Measurements from ENCODE around the gene XRRA1. TPM values are rescaled to one million over a fixed set of nuclear protein-coding genes. Genes with fewer than 3 reads are reported as not detected.

Gene XRRA1
- total RNA-seq, 2 experiments from 2014 or later, result 23.7 to 25.2 TPM

- Mint-ChIP-seq H3K9me3 (no peaks in the 10 kb centered on the region), H3K4me3 (no peak overlapping the region), H3K27me3 (no peaks in the 10 kb centered on the region), H3K36me3 (peaks cover 24% of the 10 kb centered on the region), H3K27ac (no peak overlapping the region), H3K4me1 (peaks cover 54% of the 10 kb centered on the region)
- no peak for DNase-seq
These were observed 9.2 kb upstream of the XRRA1 start for GRCh38 chr11:74957937-74958629.

DNA sequence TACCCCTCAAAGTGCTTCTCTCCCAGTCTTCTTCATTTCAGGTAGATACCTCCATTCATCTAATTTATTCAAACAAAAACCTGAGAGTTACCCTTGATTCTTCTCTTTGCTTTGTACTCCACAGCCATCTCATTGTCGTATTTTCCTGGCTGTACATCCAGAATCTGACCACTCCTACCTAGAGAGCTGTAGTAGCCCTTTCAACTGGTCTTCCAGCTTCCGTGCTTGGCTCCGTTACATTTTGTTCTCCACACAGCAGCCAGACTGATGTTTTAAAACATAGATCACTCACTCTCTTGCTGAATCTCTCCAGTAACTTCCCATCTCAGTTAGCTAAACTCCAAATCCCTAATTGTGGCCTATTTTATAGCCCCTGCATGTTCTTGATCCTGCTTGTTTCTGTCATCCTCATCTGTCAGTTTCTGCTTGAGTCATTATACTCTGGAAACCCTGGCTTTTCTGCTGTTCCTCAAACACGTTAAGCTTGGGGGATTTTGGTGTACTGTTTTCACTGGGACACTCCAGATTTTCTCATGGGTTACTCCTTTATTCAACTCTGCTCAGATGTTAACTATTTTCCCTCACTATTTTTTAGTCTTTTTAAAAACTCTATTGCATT lies 7.6 kb upstream of the XRRA1 start:
- H3K27ac Mint-ChIP-seq, result no peak overlapping the region

DNA sequence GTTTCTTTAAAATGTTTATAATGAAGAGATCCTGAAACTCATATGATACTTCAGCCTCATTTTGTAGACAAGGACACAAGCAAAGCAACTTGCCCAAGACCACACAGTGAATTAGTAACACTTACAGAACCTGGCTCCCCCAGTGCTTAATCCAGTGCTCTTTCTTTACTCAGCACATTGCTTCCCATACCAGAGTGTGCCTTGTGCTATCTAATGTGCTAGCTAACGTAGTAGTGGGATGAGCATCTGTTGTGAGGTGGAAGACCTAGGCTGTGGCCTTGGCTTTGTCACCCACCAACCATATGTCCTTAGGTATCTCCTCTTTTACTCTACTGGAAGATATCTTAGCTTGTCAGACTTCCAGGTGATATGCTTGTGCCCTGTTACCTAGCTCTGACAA lies 5.3 kb upstream of the XRRA1 start:
- H3K4me3 Mint-ChIP-seq, result no peak overlapping the region
- H3K27me3 Mint-ChIP-seq, result no peaks in the 10 kb centered on the region
- no peaks in the 10 kb centered on the region for H3K9me3 Mint-ChIP-seq
- DNase-seq, result no peak
- H3K4me1 Mint-ChIP-seq, result peaks cover 58% of the 10 kb centered on the region
- peaks cover 29% of the 10 kb centered on the region for H3K36me3 Mint-ChIP-seq
- no peak overlapping the region for H3K27ac Mint-ChIP-seq

More for the DNA sequence above, 7.6 kb upstream of the XRRA1 start:
- DNase-seq, result no peak
- no peaks in the 10 kb centered on the region for H3K9me3 Mint-ChIP-seq
- peaks cover 48% of the 10 kb centered on the region for H3K4me1 Mint-ChIP-seq
- H3K27me3 Mint-ChIP-seq, result no peaks in the 10 kb centered on the region
- H3K4me3 Mint-ChIP-seq, result no peak overlapping the region
- peaks cover 20% of the 10 kb centered on the region for H3K36me3 Mint-ChIP-seq

GRCh38 chr11:74953451-74953850 lies 4.6 kb upstream of the XRRA1 start:
- Mint-ChIP-seq H3K4me1 (peaks cover 56% of the 10 kb centered on the region), H3K36me3 (peaks cover 31% of the 10 kb centered on the region), H3K9me3 (no peaks in the 10 kb centered on the region), H3K27ac (no peak overlapping the region), H3K27me3 (no peaks in the 10 kb centered on the region), H3K4me3 (no peak overlapping the region)
- DNase-seq, result no peak

- H3K4me3 Mint-ChIP-seq, result no peak overlapping the region
- peaks cover 57% of the 10 kb centered on the region for H3K4me1 Mint-ChIP-seq
- no peaks in the 10 kb centered on the region for H3K27me3 Mint-ChIP-seq
- peaks cover 31% of the 10 kb centered on the region for H3K36me3 Mint-ChIP-seq
- DNase-seq, result no peak
- no peaks in the 10 kb centered on the region for H3K9me3 Mint-ChIP-seq
- no peak overlapping the region for H3K27ac Mint-ChIP-seq
These were observed 3.9 kb upstream of the XRRA1 start for GRCh38 chr11:74952752-74953151.

DNA sequence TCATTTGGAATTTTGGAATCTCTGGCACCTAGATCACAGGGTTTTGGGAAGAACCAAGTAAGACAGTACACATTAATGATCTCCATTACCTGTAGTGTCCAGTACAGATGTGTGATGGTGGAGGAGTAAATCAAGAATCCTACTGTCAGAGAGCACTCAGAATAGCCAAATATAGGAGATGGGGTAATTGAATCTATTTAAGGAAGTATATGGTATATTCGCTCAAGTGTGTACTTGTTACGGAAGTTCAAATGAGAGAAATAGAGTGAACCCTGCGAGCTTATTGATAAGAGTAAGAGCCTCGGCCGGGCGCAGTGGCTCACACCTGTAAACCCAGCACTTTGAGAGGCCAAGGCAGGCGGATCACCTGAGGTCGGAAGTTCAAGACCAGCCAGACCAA lies 2.3 kb upstream of the XRRA1 start:
- no peak for DNase-seq
- no peaks in the 10 kb centered on the region for H3K27me3 Mint-ChIP-seq
- no peaks in the 10 kb centered on the region for H3K9me3 Mint-ChIP-seq
- H3K36me3 Mint-ChIP-seq, result peaks cover 35% of the 10 kb centered on the region
- H3K27ac Mint-ChIP-seq, result peak overlapping the region; percentile 11
- peak overlapping the region; percentile 99 for H3K4me3 Mint-ChIP-seq
- H3K4me1 Mint-ChIP-seq, result peaks cover 50% of the 10 kb centered on the region

DNA sequence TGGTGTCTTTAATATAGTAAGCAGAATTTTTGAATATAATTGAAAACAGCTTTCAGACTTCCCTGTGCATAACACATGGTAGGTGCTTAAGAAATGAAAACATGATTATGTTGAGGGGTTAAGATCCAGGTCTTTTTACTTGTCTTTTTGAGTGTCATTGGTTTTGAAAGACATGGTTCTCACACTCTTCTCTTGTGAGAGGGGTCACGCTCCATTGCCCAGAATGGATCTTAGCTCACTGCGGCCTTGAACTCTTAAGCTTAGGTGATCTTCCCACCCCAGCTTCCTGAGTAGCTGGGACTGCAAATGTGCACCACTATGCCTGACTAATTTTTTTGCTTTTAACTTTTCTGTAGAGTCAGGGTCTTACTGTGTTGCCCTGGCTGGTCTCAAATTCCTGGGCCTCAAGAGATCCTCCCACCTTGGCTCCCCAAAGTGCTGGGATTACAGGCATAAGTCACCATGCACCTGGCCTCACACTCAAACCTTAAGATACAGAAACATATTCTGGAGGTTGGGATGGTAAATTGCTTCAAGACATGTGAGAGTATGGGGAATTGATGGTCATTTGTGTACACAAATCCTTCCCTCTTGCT lies 1.6 kb upstream of the XRRA1 start:
- H3K36me3 Mint-ChIP-seq, result peaks cover 37% of the 10 kb centered on the region
- peak overlapping the region; percentile 97 for H3K27ac Mint-ChIP-seq
- H3K27me3 Mint-ChIP-seq, result no peaks in the 10 kb centered on the region
- peak overlapping the region; percentile 99 for H3K4me3 Mint-ChIP-seq
- peaks cover 48% of the 10 kb centered on the region for H3K4me1 Mint-ChIP-seq
- no peak for DNase-seq
- H3K9me3 Mint-ChIP-seq, result no peaks in the 10 kb centered on the region

GRCh38 chr11:74949753-74950137 lies 854 bp upstream of the XRRA1 start:
- Mint-ChIP-seq H3K27me3 (no peaks in the 10 kb centered on the region), H3K9me3 (no peaks in the 10 kb centered on the region), H3K4me3 (peak overlapping the region; percentile 99), H3K36me3 (peaks cover 38% of the 10 kb centered on the region), H3K27ac (peak overlapping the region; percentile 97), H3K4me1 (peaks cover 47% of the 10 kb centered on the region)
- no peak for DNase-seq

- H3K4me1 Mint-ChIP-seq, result peaks cover 50% of the 10 kb centered on the region
- peak overlapping the region; percentile 97 for H3K27ac Mint-ChIP-seq
- DNase-seq, result no peak
- H3K27me3 Mint-ChIP-seq, result no peaks in the 10 kb centered on the region
- no peaks in the 10 kb centered on the region for H3K9me3 Mint-ChIP-seq
- peak overlapping the region; percentile 99 for H3K4me3 Mint-ChIP-seq
- H3K36me3 Mint-ChIP-seq, result peaks cover 42% of the 10 kb centered on the region
These were observed 369 bp downstream of the XRRA1 start for GRCh38 chr11:74948546-74948897.

GRCh38 chr11:74942073-74942759 lies 6.7 kb downstream of the XRRA1 start:
- no peaks in the 10 kb centered on the region for H3K27me3 Mint-ChIP-seq
- H3K36me3 Mint-ChIP-seq, result peaks cover 40% of the 10 kb centered on the region
- no peak overlapping the region for H3K4me3 Mint-ChIP-seq
- peaks cover 39% of the 10 kb centered on the region for H3K4me1 Mint-ChIP-seq
- H3K9me3 Mint-ChIP-seq, result no peaks in the 10 kb centered on the region
- no peak for DNase-seq
- H3K27ac Mint-ChIP-seq, result no peak overlapping the region

- H3K4me3 Mint-ChIP-seq, result no peak overlapping the region
- peaks cover 41% of the 10 kb centered on the region for H3K36me3 Mint-ChIP-seq
- H3K9me3 Mint-ChIP-seq, result no peaks in the 10 kb centered on the region
- H3K27me3 Mint-ChIP-seq, result no peaks in the 10 kb centered on the region
- no peak overlapping the region for H3K27ac Mint-ChIP-seq
- no peak for DNase-seq
- H3K4me1 Mint-ChIP-seq, result peaks cover 36% of the 10 kb centered on the region
These were observed 7.4 kb downstream of the XRRA1 start for GRCh38 chr11:74941492-74941891.

- Mint-ChIP-seq H3K4me1 (peaks cover 18% of the 10 kb centered on the region), H3K27me3 (no peaks in the 10 kb centered on the region), H3K27ac (no peak overlapping the region), H3K36me3 (peaks cover 32% of the 10 kb centered on the region), H3K9me3 (no peaks in the 10 kb centered on the region), H3K4me3 (no peak overlapping the region)
- no peak for DNase-seq
These were observed 11.0 kb downstream of the XRRA1 start for GRCh38 chr11:74937696-74938475.

DNA sequence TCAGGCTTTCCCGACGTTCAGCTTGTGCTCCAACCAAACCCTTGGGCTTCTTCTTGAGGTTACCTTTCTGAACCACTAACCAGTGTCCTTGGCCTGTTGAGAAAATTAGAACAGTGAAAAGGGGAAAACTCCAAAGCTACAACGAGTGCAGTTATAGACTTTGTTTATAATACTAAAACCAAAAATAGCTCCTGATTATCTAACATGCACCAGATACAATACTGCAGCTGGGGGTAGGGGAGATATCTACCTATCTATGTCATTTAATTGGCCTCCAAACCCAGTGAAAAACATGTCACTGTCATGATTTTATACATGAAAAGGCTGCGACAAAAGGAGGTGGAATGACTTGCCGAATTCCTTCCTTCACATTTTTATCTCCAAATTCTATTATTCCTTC lies 11.9 kb downstream of the XRRA1 start:
- Mint-ChIP-seq H3K36me3 (peaks cover 35% of the 10 kb centered on the region), H3K4me1 (peaks cover 17% of the 10 kb centered on the region)
- no peak for DNase-seq

GRCh38 chr11:74936087-74936486 lies 12.8 kb downstream of the XRRA1 start:
- no peaks in the 10 kb centered on the region for H3K9me3 Mint-ChIP-seq
- peaks cover 29% of the 10 kb centered on the region for H3K36me3 Mint-ChIP-seq
- H3K4me3 Mint-ChIP-seq, result no peak overlapping the region
- H3K27me3 Mint-ChIP-seq, result no peaks in the 10 kb centered on the region
- no peak overlapping the region for H3K27ac Mint-ChIP-seq
- DNase-seq, result no peak
- H3K4me1 Mint-ChIP-seq, result peaks cover 15% of the 10 kb centered on the region

More for the DNA sequence above, 11.9 kb downstream of the XRRA1 start:
- Mint-ChIP-seq H3K4me3 (no peak overlapping the region), H3K9me3 (no peaks in the 10 kb centered on the region), H3K27me3 (no peaks in the 10 kb centered on the region), H3K27ac (no peak overlapping the region)

DNA sequence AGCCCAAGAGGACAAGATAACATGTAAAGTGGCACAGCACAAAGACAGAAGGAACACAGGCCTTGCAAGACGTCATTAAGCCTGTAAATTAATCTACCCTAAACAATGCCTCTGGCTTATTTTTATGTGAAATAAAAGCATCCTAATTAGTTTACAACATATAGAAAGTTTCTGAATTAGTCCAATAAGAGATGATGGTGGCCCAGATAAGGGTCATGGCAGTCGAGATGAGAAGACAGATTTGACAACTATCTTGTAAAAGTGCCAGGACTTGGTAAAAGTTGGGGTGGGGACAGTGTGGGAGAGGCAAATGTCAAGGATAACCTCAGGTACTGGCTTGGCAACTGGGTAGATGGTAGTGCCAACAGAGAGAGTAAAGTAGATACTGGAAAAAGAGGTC lies 13.6 kb downstream of the XRRA1 start:
- no peaks in the 10 kb centered on the region for H3K27me3 Mint-ChIP-seq
- H3K9me3 Mint-ChIP-seq, result no peaks in the 10 kb centered on the region
- H3K36me3 Mint-ChIP-seq, result peaks cover 29% of the 10 kb centered on the region
- peaks cover 15% of the 10 kb centered on the region for H3K4me1 Mint-ChIP-seq
- no peak overlapping the region for H3K27ac Mint-ChIP-seq
- DNase-seq, result no peak
- H3K4me3 Mint-ChIP-seq, result no peak overlapping the region

Data from activated naive CD8-positive, alpha-beta T cell treated with anti-CD3 and anti-CD28 coated beads for 36 hours (primary cell).